Gastrocnemius medialis (tissue), 4 donors: ENCODE results near the gene GEMIN5. TPM values are rescaled to one million over a fixed set of nuclear protein-coding genes. Genes with fewer than 3 reads are reported as not detected.

ENCODE experiments used
- ATAC-seq, 2 donors: fragments of 150-250 bp; one replicate each; pipeline ENCODE4 v1.9.1; 2016
- DNase-seq, 2 donors: peaks; one replicate each; pipeline ENCODE4 v3.0.0-alpha.2; 2019
- H3K27ac ChIP-seq, 4 donors: fragments of 200-600 bp; sonication (generic); 1 replicate in 1 of 4; 2 replicates in 3 of 4; pipeline ENCODE4 v1.5.1; 2016 to 2018; ENCODE audit warnings: mild to moderate bottlenecking in 2 of 4, moderate library complexity in 1 of 4
- H3K27me3 ChIP-seq, 3 donors: fragments of 200-600 bp; sonication (generic) in 2 of 3; 1 replicate in 1 of 3; 2 replicates in 2 of 3; pipeline versions ENCODE4 v1.5.1 to v1.6.0; 2016 to 2019; ENCODE audit warnings: mild to moderate bottlenecking in 1 of 3, moderate library complexity in 1 of 3
- H3K36me3 ChIP-seq, 2 donors: fragments of 200-600 bp; sonication (generic) in 1 of 2; one replicate each; pipeline ENCODE4 v1.5.1; 2017 to 2018
- H3K4me1 ChIP-seq, 2 donors: fragments of 200-600 bp; sonication (generic) in 1 of 2; one replicate each; pipeline ENCODE4 v1.5.1; 2016 to 2017; ENCODE audit warnings: mild to moderate bottlenecking in 2 of 2
- H3K4me3 ChIP-seq, 4 donors: fragments of 200-600 bp; sonication (generic) in 3 of 4; 1 replicate in 1 of 4; 2 replicates in 3 of 4; pipeline ENCODE4 v1.5.1; 2016 to 2019; ENCODE audit warnings: mild to moderate bottlenecking in 2 of 4
- H3K9me3 ChIP-seq, 3 donors: fragments of 200-600 bp; sonication (generic) in 2 of 3; 1 replicate in 1 of 3; 2 replicates in 2 of 3; pipeline ENCODE4 v1.5.1; 2016 to 2019
- CTCF ChIP-seq, 5 experiments: fragments of 450-650 bp in 3 of 5; fragments of 200-600 bp in 2 of 5; sonication (generic) in 2 of 5; IDR thresholded peaks in 4 of 5; conservative IDR thresholded peaks in 1 of 5; 1 replicate in 4 of 5; 2 replicates in 1 of 5; pipeline ENCODE4 v1.5.1; 2016 to 2019; ENCODE audit warnings: antibody characterized with exemption in 5 of 5, mild to moderate bottlenecking in 3 of 5, moderate library complexity in 3 of 5
- POLR2A ChIP-seq, 2 donors: fragments of 450-650 bp; IDR thresholded peaks; one replicate each; pipeline ENCODE4 v1.6.1; 2017; ENCODE audit warnings: antibody characterized with exemption in 2 of 2, mild to moderate bottlenecking in 2 of 2, moderate library complexity in 2 of 2
- in situ Hi-C, 4 donors: fragments of 200-750 bp; cut with MboI; loops; one replicate each; pipeline versions ENCODE4 v1.15.0 to v1.8.0; 2017; ENCODE audit warnings: low sequenced_read_pairs in 4 of 4
- intact Hi-C: fragments of 100-400 bp; cut with DNase I; formaldehyde crosslinking; loops from one replicate; pipeline ENCODE4 v1.15.1; 2023; ENCODE audit warnings: low total_unique reads
- total RNA-seq, 4 donors: library from RNA; depleted of rRNA; stranded (reverse); fragments of >200 nt; gene quantifications; one replicate each; pipeline versions ENCODE4 v1.1.0 to v1.2.3, GENCODE V29; 2016

GEMIN5 gene
- total RNA-seq, 4 donors from 2014 or later = 17.4 to 25.3 (median 23.8) TPM

DNA sequence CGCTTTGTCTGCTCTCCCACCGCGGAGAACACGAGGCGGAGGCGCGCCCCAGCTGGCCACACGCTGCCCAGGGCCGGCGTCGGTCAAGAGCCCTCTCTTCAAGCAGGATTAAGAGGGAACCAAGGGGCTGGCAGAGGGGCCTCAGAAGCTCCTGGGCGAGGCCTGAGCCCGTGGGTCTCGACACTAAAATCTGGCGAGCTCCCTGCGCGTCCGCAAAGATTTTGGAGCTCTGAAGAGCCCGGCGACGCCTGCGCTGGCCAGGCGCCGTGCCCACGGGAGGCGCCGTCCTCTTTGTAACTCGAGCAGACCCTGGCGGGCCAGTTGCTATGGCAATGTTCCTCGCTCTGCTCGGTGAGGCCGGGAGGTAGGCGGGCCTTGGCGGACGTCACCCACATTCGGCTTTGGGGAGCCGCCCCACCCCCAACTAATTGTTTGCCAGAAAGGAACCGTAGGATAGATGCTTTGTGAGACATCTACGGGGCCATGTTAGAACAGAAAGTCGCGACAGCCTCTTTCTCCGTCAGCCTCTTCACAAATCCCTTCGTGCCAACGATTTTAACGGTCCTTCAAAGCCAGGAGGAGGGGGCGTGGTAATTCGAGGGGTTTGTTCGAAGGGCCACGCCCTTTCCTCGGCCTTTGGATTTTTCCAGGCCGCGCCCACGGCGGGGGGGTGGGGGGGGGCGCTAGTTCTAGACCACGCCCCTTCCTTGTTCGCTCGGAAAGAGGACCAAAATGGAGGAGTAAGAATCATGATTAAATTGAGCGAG lies 80.3 kb downstream of the GEMIN5 start:
- ATAC-seq (peak; percentile 82 to 84), DNase-seq (peak; percentile 93 to 98)
- peak overlapping the region; percentile 74 to 98 (median 92) for H3K4me3 ChIP-seq
- H3K4me1 ChIP-seq = peaks cover 33 to 35% of the 10 kb centered on the region in 2 donors
- intact Hi-C loops (loop anchor here (1.0 to 10.0 kb wide), 6 partner anchors 79 to 1737 kb away; partner anchors contain the start of genes GEMIN5 and LARP1), in situ Hi-C loops (no loop called here)
- TF ChIP-seq CTCF (IDR thresholded peaks at IDR 0.05 in 4 of 5, conservative IDR thresholded peaks at IDR 0.05 in 1 of 5) (peak in 2 of 5 experiments; percentile 11 to 18), POLR2A (IDR thresholded peaks at IDR 0.05) (peak; percentile 64 to 83)
- H3K36me3 ChIP-seq = no peaks in the 10 kb centered on the region
- no peaks in the 10 kb centered on the region for H3K9me3 ChIP-seq
- peak overlapping the region; percentile 95 to 97 (median 97) for H3K27ac ChIP-seq
- H3K27me3 ChIP-seq = no peaks in the 10 kb centered on the region

DNA sequence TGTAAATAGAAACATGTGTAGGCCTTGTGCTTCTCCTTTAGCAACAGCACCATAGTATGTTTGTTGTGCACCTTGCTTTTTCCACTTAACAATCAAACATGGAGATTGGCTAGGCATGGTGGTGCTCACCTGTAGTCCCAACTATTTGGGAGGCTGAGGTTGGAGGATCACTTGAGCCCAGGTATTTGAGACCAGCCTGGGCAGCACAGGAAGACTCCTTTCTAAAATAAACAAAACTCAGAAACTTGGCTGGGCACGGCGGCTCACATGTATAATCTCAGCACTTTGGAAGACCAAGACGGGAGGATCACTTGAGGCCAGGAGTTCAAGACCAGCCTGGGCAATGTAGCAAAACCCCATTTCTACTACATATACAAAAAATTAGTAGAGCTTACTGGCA lies 86.7 kb downstream of the GEMIN5 start:
- in situ Hi-C loops = no loop called here
- H3K4me1 ChIP-seq = peaks cover 26 to 27% of the 10 kb centered on the region in 2 donors
- no peaks in the 10 kb centered on the region for H3K9me3 ChIP-seq
- DNase-seq (no peak), ATAC-seq (no peak)
- intact Hi-C loops = loop anchor here (10.0 kb wide), 1 partner anchor 1743 kb away; no protein-coding TSS in a partner anchor
- H3K4me3 ChIP-seq = no peak overlapping the region
- H3K36me3 ChIP-seq = no peaks in the 10 kb centered on the region
- H3K27me3 ChIP-seq = no peaks in the 10 kb centered on the region
- peak overlapping the region; percentile 61 to 84 (median 77) for H3K27ac ChIP-seq
- no peak for TF ChIP-seq POLR2A (IDR thresholded peaks at IDR 0.05)
- TF ChIP-seq CTCF (IDR thresholded peaks at IDR 0.05 in 4 of 5, conservative IDR thresholded peaks at IDR 0.05 in 1 of 5) = no peak

DNA sequence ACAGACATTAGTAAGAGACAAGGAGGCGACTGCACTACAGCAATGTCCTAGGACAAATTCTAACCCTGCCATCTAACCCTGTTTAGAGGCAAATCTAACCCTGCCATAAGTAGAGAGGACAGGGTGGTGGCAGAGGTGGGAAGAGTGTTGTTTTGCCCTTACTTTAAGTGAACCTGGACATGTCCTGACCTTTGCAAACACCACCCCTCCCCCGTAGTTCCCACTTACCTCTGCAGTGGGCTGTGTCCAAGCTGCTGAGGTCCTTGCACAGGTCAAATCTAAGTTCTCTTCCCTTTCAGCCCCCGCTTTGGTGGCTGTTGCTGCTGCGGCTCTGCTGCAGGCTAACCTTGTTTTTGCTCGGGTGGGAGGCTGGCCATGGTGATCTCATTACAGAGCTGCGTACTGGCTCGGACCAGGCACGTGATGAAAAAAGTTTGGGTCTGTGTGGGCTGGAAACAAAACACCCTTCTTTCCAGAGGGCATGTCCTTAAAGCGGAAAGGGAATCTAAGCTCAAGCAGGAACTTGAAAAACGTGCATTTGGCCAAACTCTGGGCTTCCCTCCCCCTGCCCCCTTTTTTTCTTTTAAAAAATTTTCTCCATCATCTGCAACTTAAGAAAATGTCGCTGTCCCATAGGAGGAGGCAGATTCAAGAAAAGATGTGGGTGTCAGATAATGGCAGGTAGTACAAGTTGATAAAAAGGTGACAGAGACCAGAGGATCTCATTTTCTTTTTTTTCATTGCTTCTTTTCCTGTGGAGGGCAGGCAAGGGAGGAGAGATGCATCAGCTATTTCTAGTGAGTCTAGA lies 87.6 kb downstream of the GEMIN5 start, which contains the start of gene FAXDC2:
Gene FAXDC2, minus strand, starts transcription at position 349 of the 808 bp plus-strand sequence. CDS start 12,425 bp downstream, outside the sequence.
- in situ Hi-C loops = no loop called here
- H3K4me1 ChIP-seq = peaks cover 26 to 27% of the 10 kb centered on the region in 2 donors
- no peaks in the 10 kb centered on the region for H3K36me3 ChIP-seq
- peak; percentile 78 to 79 for DNase-seq
- peak within 1 kb of the TSS; percentile 61 to 84 (median 77) for H3K27ac ChIP-seq
- no peaks in the 10 kb centered on the region for H3K27me3 ChIP-seq
- intact Hi-C loops = loop anchor here (1.0 to 10.0 kb wide), 2 partner anchors 67 to 1744 kb away; no protein-coding TSS in a partner anchor
- no peaks in the 10 kb centered on the region for H3K9me3 ChIP-seq
- TF ChIP-seq CTCF (IDR thresholded peaks at IDR 0.05 in 4 of 5, conservative IDR thresholded peaks at IDR 0.05 in 1 of 5) (no peak), POLR2A (IDR thresholded peaks at IDR 0.05) (peak in 1 of 2 donors; percentile 42)
- H3K4me3 ChIP-seq = peak within 1 kb of the TSS; percentile 47 to 65 (median 56)
- ATAC-seq = peak; percentile 94 to 97

DNA sequence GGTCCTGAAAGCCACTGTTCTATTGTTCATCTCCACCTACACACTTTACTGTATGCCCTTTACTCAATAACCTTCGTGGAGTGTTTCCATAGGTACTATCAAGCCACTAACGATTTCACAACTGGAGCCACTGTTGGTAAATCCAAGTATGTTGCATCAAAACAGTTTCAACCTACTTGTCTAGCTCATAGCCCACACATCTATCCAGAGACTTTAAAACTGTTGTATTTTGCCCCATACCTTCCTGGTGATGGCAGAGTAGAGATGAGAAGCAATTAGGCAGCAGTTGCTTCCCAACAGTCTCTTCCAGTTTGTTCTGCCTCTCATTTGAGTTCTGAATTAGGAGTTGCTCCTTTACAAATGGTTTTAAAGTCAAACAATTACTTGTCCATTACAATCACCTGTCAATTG lies 88.2 kb downstream of the GEMIN5 start:
- Histone ChIP-seq H3K27ac (peak overlapping the region; percentile 61 to 84 (median 77)), H3K27me3 (no peaks in the 10 kb centered on the region), H3K4me1 (peaks cover 26 to 27% of the 10 kb centered on the region in 2 donors), H3K9me3 (no peaks in the 10 kb centered on the region), H3K4me3 (peak overlapping the region; percentile 47 to 65 (median 56)), H3K36me3 (no peaks in the 10 kb centered on the region)
- no peak for TF ChIP-seq CTCF (IDR thresholded peaks at IDR 0.05 in 4 of 5, conservative IDR thresholded peaks at IDR 0.05 in 1 of 5)
- no peak for TF ChIP-seq POLR2A (IDR thresholded peaks at IDR 0.05)
- DNase-seq (no peak), ATAC-seq (peak; percentile 31 to 40)
- intact Hi-C loops (loop anchor here (1.0 to 10.0 kb wide), 2 partner anchors 66 to 1745 kb away; no protein-coding TSS in a partner anchor), in situ Hi-C loops (no loop called here)
